Gastroesophageal sphincter (tissue), 3 donors: ENCODE data around the gene FZD2.

Source experiments
- CTCF ChIP-seq, 4 experiments: fragments of 200-600 bp in 2 of 4; fragments of 450-650 bp in 2 of 4; sonication (generic) in 1 of 4; IDR thresholded peaks; one replicate each; pipeline ENCODE4 v1.5.1; 2017 to 2019; ENCODE audit warnings: antibody characterized with exemption in 4 of 4, mild to moderate bottlenecking in 2 of 4, moderate library complexity in 2 of 4
- EP300 ChIP-seq: sonication (generic); formaldehyde crosslinking; IDR thresholded peaks from one replicate; pipeline ENCODE4 v1.6.1; 2017; ENCODE audit warnings: antibody characterized with exemption, mild to moderate bottlenecking
- POLR2A ChIP-seq, 2 donors: fragments of 450-650 bp; IDR thresholded peaks; one replicate each; pipeline ENCODE4 v1.6.1; 2017; ENCODE audit warnings: antibody characterized with exemption in 2 of 2, mild to moderate bottlenecking in 2 of 2, moderate library complexity in 1 of 2

GRCh38 chr17:44593156-44593555, 35.9 kb downstream of the FZD2 start:
- no peak for TF ChIP-seq POLR2A (IDR thresholded peaks at IDR 0.05)
- TF ChIP-seq CTCF (IDR thresholded peaks at IDR 0.05), result no peak
- no peak for TF ChIP-seq EP300
